GM19372 (cell line): ENCODE measurements around the gene VASN.
"Not testable (repeated sequence)": the region's sequence is repeated elsewhere in the genome, so short reads cannot be mapped to it uniquely, and the experiment has no call there.

Source experiments
- ATAC-seq: cut with Tn5 transposase; IDR thresholded peaks from one replicate; pipeline ENCODE4 v1.9.1; 2021; ENCODE audit warnings: mild to moderate bottlenecking, low read depth, moderate library complexity; ENCODE audit not compliant: unreplicated experiment

Gene VASN

DNA sequence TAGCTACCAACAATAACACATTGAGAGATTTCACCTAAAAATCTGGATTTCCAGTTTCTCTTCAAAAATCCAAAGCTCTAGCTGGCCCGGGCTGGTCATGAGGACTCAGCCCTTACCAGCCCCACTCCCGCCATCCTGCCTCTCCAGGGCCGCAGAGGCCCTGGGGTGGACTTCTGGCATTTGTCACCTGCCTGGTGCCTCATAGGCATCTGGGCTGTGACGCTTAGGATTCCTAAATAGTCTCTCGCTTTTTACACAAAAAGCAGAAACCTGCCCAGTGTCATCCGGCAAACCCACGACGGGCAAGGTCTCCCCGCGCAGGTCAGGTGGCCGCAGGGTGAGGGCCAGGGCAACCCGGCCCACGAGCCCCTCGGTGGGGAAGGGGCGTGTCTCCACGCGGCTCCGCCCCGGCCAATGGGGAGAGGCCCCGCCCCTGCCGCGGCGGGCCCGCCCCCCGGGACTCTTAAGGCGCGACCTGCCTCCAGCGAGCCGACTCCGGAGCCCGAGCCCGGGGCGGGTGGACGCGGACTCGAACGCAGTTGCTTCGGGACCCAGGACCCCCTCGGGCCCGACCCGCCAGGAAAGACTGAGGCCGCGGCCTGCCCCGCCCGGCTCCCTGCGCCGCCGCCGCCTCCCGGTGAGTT is at the start of gene VASN:
Gene VASN (plus strand): TSS at position 492 of the 644 bp plus-strand sequence. CDS start 9,030 bp downstream, outside the sequence.
- no peak for ATAC-seq

DNA sequence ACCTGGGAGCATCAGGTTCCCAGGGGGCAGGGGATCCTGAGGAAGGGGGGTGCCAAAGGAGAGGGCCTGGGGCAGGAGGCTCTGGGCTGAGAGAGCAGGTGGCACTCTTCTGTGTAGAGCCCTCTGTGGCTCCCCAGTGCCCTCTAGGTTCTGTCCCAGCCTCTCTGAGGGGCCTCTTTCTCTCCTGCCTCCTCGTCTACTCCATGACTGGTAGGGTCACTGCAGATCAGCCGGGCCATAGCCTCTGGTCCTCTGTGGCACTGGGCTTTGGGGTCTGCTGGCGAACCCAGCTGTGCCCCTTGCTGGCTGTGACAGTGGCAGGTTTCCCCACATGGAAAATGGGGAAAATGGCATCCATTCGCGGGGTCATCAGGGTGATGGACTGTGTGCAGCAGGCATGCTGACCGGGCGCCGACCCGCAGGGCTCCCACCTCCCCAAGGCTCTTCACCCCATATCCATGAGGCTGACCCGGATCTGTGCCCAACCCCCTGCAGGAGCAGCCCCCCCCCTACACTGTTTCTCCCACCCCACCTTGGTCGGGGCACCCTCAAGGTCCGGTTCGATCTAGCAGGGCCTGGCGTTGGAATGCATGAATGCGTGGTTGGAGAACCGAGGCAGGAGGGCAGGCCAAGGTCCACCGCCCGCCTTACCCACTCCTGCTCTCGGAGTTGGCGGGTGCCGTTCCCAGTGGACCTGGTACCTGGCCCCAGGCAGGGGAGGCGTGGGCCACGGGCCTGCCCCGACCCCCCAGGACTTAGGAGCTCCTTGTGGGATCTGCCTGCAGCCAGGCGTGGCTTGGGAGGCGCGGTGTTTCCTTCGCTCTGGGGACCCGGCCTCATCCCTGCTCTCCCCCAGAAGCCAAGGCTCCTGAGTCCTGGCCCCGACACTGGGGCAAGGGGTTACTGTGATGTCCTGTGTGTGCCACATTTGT is 49.3 kb upstream of the VASN start:
- no peak for ATAC-seq

DNA sequence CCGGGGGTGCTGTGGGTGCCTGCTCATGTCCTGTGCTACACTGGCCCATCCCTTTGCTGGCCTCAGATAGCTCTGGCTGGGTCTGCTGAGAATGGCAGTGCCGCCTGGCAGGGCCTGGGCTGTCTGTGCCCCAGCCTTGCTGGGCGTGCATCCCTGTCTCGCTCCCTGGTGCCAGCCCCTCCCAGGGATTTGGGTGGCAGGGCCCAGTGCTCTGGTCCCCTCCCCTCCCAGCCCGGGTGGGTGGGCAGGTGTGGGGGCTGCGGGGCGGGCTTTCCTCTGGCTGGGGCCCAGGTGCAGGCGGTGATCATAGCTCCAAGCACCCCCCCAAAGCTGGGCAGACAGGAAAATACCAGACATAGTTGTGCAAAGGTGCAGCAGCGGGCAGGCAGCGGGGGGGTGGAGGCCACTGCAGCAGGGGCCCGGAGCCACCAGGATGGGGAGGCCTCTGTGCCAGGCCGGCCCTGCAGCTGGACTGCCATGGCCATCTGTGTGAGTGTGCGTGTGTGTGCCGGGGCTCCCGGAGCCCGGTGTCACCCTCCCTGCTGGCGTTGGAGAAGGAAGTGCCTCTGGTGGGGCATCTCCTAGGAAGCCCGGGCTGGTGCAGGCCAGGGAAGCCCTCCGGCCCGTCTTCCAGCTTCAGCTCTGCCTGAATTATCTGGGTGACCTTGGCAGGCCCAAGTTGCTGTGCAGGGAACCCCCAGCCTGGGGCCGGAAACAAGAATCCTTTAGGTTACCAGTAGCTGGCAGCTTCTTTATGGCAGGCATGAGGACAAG is 48.4 kb upstream of the VASN start:
- ATAC-seq, result no peak

GRCh38 chr16:4323845-4324488 is 47.7 kb upstream of the VASN start:
- no peak for ATAC-seq

- no peak for ATAC-seq
Measured at GRCh38 chr16:4324492-4325252, 47.0 kb upstream of the VASN start.

- ATAC-seq, result no peak
Measured at GRCh38 chr16:4325253-4325758, 46.3 kb upstream of the VASN start.

DNA sequence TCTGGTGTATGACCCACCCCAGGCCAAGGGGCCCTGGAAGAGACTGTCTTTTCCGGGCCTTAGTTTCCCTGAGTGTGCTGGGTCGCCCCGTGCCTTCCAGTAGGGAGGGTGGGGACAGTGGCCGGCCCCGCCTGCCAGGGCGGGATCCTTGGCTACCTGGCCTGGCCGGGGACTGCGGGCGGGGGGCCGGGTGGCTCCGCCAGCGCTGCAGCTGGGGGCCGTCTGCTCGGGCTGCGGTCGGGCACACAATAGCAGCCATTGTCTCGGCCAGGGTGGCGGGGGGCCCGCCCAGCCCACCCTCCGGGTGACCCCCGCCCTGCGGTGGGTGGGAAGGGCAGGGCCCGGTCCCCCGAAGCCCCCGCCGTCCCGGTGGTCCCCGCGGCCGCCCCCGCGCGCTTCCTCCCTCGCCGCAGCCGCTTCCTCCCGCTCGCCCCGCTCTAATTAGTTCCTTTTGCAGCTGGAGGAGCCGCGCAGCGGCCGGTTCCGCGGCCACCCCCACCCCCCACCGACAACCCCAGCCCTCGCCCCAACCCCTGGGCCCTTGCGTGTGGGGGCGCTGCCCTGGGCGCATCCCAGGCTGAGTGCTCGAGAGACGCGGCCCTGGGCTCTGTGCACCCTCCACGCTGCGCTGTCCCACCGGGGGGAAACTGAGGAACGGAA is 44.1 kb upstream of the VASN start:
- ATAC-seq, result no peak

DNA sequence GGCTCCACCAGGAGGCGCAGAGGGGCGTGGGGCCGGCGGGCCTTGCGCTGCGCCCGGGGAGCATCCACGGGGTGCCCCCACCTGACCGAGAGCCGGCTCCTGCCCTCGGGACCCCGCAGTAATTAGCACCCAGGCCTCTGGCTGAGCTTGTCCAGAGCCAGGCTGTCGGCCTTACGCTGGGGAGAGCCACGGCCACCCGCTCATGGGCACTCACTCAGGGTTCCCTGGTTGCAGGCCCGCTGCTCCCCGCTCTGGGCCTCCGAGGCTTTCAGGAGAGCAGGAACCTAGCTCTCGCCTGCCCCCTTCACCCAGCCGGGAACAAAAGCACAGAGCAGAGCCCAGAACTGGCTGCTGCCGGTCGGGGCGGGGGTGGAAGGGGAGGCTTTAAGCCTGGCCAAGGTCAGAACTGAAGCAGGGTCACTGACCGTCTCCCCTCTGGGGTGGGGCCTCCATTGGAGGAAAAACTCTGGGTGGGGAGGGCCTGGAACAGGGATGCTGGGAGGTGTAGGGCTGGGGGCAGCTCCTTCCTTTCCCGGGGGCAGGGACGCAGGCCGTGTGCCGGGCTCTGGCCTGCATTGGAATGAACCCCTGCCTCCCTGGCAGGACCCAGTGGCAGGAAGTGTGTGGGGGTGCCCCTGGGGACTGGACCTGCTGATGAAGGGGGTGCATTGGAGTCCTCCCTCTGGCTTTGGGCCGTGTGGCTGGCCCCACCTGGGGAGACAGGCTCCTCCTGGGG is 43.4 kb upstream of the VASN start:
- no peak for ATAC-seq

GRCh38 chr16:4328782-4329775 is 42.6 kb upstream of the VASN start:
- no peak for ATAC-seq

GRCh38 chr16:4330277-4330874 is 41.3 kb upstream of the VASN start:
- no peak for ATAC-seq

DNA sequence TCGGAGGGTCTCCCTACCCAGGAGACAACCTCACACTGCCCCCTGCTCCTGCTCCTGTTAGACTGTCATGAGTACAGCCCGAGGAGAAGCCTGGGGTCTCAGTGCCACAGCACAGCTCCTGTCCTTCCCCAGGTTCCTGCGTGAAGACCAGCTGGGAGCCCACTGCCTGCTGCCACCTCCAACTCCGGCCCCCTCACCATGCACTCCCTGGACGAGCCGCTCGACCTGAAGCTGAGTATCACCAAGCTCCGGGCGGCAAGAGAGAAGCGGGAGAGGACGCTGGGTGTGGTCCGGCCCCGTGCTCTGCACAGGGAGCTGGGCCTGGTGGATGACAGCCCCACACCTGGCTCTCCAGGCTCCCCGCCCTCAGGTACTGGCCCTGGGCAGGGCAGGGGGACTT is 39.6 kb upstream of the VASN start:
- ATAC-seq, result no peak

GRCh38 chr16:4332623-4333307 is 38.9 kb upstream of the VASN start:
- ATAC-seq, result no peak

- ATAC-seq, result no peak
Measured at GRCh38 chr16:4333308-4333638, 38.4 kb upstream of the VASN start.

DNA sequence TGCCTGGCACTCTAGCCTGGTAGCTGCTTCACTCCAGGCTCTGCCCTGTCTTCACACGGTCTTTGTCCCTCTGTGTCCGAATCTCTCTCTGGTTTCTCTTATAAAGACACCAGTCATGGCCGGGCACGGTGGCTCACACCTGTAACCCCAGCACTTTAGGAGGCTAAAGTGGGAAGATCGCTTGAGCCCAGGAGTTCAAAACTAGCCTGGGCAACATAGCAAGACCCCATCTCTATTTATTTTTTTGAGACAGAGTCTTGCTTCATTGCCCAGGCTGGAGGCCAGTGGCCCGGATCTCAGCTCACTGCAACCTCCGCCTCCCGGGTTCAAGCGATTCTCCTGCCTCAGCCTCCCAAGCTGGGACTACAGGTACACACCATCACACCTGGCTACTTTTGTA is 37.9 kb upstream of the VASN start:
- ATAC-seq, result not testable (repeated sequence)

GRCh38 chr16:4334724-4335495 is 36.7 kb upstream of the VASN start:
- ATAC-seq, result no peak
